ENCODE data around the gene CHRM1. TPM values are rescaled to one million over a fixed set of nuclear protein-coding genes. Genes with fewer than 3 reads are reported as not detected.
"Not testable (repeated sequence)": the region's sequence is repeated elsewhere in the genome, so short reads cannot be mapped to it uniquely, and the experiment has no call there.

Gene CHRM1, protein sequence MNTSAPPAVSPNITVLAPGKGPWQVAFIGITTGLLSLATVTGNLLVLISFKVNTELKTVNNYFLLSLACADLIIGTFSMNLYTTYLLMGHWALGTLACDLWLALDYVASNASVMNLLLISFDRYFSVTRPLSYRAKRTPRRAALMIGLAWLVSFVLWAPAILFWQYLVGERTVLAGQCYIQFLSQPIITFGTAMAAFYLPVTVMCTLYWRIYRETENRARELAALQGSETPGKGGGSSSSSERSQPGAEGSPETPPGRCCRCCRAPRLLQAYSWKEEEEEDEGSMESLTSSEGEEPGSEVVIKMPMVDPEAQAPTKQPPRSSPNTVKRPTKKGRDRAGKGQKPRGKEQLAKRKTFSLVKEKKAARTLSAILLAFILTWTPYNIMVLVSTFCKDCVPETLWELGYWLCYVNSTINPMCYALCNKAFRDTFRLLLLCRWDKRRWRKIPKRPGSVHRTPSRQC
- 0.09 TPM for polyA plus RNA-seq (ENCODE audit: insufficient read length)

DNA sequence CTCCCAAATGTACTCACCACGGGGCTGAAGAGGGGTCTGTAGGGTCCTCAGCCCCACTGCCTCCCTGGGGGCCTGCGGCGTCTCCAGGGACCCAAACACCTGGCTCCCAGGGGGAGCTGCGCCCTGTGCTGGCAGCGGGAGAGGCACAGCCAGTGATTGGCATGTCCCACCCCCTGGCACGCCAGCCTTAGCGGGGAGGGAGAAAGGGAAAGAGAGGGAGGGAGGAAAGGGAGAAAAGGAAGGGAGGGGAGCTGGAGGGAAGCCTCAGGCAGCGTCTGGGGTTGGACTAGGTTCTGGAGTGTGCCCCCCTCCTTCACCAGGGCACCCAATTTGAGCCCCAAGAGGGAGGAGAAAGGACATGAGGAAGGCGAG is at the start of gene CHRM1:
CHRM1 (minus strand) TSS at position 163 of the 372 bp plus-strand sequence. CDS start 10,263 bp downstream, outside the sequence.
- DNase-seq (ENCODE audit: low read depth) = no peak

DNA sequence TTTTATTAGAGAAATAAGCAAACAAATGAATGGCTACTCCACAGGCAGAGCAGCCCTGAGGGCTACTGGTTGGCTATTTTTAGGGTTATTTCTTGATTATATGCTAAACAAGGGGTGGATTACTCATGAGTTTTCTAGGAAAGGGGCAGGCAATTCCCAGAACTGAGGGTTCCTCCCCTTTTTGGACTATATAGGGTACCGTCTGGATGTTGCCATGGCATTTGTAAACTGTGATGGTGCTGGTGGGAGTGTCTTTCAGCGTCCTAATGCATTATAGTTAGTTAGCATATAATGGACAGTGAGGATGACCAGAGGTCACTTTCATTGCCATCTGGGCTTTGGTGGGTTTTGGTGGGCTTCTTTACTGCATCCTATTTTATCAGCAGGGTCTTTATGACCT is 44.4 kb upstream of the CHRM1 start:
- no peak for DNase-seq (ENCODE audit: low read depth)

DNA sequence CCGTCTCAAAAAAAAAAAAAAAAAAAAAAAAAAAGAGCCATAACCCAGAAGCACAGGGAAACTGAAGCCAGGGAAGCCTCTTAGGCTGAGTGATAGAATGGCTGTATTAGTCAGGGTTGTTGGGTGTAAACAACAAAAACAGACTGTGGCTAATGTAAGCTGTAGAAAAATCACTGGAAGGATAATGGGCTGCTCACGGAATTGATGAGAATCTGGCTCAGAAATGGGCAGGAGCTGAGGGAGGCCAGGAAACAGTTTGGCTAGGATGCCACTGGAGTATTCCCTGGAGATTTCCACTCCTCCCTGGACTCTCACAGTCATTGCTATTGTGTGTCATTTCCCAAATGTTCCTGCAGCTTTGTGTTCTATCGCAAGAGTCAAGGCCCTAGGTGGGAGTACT is 41.2 kb upstream of the CHRM1 start:
- DNase-seq (ENCODE audit: low read depth) = no peak

DNA sequence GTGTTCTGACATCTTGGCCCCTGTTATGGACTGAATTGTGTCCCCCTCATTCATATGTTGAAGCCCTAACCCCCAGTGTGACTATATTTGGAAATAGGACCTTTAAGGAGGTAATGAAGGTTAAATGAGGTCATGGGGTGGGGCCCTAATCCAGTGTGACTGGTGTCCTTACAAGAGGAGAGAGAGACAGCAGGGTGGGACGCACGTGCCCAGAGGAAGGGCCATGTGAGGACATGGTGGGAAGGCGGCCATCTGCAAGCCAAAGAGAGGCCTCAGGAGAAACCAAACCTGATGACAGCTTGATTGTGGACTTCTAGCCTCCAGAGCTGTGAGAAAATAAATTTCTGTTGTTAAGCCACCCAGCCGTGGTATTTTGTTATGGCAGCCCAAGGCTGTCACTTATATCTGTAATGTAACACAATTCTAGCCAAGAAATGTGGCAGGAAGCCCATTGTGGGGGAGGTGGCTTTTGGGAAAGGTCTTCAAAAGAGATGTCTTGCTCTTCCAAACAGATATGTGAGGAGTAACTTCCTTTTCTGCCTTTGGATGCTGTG is 39.9 kb upstream of the CHRM1 start:
- DNase-seq (ENCODE audit: low read depth) = no peak

DNA sequence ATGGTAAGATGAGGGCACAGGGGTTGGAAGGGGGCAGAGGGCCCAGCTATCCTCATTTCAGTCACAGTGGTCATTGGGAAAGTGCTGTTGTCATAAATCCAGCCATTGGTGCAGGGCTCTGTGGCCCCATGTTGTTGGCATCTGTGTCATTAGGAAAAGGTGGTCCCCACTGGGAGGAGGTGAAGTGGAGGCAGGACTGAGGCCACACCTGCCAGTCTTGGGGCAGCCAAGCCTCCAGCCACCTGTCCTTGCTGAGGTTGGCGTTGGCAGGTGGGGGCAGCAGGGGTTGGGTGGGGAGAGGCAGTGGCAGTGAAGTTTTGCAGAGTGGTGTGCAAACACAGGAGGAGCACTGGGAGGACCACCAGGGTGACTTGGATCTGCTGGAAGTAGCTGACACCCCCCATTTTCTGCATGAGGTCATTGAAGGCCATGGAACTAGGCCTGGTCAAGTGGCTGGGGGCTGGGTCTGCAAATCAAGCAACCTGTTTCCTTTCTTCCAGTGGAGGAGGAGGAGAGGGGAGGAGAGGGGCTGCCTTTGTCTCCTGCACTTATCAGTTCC is 38.3 kb upstream of the CHRM1 start:
- DNase-seq (ENCODE audit: low read depth) = no peak

DNA sequence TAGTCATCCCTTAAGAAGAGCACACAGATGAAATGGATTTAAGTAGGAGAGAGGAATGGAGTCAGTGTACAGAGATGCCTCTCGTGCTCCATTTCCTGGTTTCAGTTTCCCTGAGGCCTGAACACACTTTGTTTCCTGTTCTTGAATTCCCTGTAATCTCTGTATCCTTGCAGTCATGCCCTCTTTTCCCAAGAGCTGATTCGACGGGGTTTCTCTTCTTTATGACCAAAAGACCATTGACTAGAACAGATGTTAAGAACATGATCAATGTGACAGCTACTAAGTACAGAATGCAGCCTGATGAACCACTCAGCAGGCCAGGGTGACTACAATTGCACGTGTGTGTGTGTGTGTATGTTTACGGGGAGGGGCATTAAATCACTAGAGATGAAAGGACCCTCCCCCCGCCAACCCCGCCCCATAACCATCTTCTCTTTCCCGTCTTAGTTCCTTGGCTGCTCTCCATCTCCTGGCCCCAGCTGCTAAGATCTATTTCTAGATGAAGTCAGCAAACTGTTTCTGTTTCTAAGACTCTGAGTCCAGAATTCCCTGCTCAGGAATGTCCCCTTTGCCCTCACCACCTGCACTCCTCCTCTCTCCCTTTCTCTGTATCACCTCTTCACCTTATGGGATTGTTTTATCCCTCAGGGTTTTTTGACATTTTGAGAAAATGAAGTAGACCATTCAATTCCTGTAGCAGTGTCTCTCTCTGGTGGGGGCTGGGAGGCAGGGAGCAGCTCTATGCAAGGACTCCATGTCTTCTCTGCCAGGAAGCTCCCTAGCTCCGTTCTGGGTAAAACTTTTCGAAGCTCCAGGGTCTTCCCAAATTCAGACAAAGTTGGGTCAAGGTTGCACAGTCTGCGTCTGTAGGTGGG is 37.6 kb upstream of the CHRM1 start:
- peak; percentile 51 for DNase-seq (ENCODE audit: low read depth)

DNA sequence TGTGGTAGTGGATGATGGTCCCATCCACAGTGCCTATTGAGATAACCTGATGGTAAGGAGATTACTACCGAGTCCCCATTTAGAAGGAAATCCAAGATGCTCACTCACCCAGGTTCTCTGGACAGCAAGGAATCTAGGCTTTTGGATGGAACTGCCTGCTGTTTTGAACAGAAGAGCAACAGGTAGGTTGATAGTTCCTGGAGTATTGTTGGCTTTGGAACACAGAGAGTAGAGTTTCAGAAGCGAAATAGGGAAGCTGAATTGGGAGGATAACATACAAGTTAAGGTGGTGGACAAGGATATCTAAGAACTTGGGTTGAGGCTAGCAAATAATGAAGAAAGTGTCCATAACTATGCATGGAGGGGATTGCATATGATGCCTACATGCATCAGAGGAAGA is 36.0 kb upstream of the CHRM1 start:
- DNase-seq (ENCODE audit: low read depth) = no peak

DNA sequence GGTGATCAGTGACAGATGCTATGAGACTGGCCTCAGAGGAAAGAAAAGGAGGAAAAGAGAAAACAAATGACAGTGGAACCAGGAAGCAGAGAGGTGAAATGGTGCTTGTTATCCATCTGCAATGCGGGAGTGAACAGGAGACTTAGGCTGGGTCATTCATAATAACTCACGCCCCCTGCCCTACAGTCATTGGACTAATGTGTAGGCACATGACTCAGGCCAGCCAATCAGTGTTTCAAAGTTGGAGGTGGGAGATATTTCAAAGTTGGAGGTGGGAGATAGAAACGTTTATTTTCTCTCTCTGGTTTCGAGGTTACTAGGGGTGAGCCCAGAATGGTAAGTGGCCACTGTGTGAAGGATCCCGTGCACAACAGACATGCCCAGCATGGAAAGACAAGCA is 33.3 kb upstream of the CHRM1 start:
- no peak for DNase-seq (ENCODE audit: low read depth)

DNA sequence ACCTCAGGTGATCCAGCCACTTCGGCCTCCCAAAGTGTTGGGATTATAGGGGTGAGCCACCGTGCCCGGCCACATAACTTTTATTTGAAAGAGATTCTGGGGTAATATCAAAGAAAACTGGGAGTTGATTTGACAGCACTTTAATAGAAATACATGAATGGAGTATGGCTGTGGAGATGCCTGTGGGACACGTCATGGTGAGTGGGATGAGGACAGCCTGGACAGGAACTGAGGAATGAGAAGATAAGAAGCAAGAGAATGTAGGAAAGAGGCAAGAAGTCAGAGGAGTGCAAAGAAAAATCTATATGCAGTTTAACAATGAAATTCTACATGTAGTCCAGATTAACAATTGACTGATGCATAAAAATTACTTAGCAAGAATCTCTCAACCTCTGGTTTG is 32.6 kb upstream of the CHRM1 start:
- no peak for DNase-seq (ENCODE audit: low read depth)

DNA sequence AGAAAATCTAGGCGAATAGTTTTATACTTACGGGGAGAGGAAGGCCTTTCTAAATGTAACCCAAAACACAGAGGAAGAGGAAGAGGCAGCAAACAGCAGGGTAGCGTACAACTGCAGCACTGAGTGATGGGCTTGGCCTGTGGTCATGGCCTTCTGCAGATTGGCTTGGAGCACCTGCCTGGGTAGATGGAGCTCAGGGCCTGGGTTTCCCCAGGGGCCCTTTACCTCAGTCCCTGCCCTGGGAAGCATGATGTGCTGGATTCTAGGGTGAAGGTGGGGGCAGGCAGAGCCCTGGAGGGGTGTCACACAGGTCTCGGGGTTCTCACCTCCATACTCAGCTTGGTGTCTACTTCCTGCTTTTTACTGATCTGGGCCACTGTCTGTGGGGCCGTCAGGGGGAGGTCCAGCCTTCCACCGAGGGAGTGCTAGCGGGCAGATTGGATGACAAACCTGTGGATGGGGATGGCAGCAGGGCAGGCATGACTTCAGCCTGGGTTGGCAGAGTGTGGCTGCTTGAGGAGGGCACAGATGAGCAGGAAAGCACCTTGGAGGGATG is 27.7 kb upstream of the CHRM1 start:
- DNase-seq (ENCODE audit: low read depth) = no peak

DNA sequence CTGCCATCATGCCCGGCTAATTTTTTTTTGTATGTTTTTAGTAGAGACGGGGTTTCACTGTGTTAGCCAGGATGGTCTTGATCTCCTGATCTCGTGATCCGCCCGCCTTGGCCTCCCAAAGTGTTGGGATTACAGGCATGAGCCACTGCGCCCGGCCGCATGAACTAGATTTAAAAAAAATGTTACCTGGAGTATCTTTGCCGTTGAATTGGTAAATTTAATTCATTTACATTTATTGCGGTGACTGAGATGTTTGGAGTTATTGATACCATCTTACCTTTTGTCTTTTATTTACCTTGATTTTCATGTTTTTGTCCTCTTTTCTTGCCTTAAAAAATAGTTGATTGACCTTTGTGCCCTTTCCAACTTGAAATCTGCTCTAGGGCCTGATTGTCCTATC is 24.4 kb upstream of the CHRM1 start:
- not testable (repeated sequence) for DNase-seq (ENCODE audit: low read depth)

DNA sequence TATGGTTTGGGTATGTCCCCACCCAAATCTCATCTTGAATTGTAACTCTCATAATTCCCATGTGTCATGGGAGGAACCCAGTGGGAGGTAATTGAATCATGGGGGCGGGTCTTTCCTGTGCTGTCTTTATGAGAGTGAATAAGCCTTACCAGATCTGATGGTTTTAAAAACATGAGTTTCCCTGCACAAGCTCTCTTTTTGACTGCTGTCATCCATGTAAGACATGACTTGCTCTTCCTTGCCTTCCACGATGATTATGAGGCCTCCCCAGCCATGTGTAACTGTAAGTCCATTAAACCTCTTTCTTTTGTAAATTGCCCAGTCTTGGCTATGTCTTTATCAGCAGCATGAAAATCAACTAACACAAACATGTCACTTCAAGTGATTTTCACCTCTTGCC is 16.4 kb upstream of the CHRM1 start:
- not testable (repeated sequence) for DNase-seq (ENCODE audit: low read depth)

DNA sequence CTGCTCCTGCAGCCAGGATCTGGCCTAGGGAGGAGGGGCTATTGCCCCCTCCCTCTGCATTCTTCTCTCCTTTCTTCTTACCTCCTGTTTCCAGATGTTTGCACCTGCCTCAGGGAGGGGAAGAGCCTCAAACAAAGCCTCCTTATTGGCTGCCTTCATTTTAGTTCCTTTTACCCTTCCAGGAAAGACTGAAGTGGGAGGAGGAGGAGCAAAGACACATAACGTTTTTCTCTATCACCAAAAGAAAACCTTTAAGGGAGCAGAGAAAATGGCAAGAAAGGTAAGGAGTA is 13.3 kb upstream of the CHRM1 start:
- no peak for DNase-seq (ENCODE audit: low read depth)

DNA sequence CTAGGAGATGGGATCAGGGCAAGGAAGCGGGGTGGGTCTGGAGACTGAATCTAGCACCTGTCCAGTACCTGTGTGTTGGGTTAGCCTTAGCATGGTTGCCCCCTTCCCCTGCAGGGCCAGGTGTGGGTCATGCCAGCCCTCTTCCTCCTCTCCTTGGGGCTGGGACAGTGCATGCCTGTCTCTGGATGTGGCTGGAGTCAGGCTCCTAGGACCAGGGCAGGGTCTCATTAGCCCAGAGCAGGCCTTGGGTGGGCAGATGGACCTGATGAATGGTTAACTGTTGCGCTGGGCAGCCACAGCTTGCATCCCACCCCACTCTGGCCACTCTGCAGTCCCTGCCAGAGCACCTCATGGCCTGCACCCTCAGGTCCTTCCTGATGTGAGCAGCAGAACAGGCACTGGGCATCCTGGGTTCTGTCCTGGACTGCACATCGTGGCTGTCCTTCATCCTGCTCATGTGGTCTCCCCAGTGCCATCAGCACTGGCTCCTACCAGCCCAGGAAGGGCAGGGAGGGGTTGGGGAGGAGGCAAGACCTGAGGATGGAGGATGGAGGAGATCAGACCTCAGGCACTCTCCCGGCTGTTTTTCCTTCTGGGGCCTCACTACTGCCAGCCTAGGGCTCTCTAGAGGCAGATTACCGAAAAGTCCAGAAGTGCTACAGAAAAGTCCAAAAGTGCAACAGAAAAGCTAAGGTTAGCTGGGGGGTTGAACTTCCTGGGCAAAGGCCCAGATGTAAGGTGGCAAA is 12.8 kb upstream of the CHRM1 start:
- no peak for DNase-seq (ENCODE audit: low read depth)

DNA sequence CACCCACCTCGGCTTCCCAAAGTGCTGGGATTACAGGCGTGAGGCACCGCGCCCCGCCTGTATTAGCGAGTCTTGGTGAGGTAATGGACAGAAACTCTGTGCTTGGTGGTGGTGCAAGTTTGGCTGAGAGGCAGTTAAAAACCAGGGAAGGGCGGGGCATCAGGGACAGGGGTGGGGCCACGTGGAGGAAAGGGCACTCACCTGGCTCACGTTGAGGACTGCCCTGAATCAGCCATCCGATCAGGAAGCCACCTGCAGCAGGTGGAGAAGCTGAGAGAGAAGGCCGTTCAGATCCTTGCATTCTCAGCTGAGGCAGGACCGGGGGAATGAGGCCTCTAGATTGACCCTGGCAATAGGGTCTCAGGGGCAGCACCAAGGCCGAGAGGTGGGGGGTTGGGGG is 12.1 kb upstream of the CHRM1 start:
- no peak for DNase-seq (ENCODE audit: low read depth)

DNA sequence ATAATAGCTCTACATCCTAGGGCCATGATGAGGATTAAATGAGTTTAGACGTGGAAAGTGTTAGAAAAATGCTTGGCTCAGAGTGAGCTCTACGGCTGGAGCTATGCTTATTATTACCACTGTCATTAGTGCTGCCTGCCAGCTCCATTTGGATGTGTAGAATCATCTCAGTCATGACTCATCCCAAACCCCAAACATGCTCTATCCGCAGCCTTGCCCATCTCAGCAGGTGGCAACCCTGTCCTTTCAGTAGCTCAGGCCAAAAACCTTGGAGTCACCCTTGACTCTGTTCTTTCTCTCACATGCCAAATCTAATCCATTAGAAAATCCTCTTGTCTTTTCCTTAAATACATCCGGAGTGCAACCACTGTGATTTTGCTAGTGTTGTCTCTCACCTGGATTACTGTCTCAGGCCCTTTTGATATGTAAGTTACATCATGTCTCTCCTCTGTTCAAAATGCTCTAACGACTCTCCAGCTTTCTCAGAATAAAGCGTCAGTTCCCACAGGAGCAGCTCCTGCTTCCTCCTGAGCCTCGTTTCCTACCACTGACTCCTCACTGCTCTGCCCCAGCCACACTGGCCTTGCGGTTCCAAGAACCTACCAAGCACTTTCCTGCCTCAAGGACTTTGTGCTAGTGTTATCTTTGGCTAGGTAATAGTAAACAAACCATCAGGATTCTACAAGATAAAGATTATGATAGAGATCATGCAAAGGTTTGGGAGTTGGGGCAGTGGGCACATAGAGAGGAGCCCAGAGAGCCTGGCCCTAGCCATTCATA is 10.5 kb upstream of the CHRM1 start:
- no peak for DNase-seq (ENCODE audit: low read depth)

DNA sequence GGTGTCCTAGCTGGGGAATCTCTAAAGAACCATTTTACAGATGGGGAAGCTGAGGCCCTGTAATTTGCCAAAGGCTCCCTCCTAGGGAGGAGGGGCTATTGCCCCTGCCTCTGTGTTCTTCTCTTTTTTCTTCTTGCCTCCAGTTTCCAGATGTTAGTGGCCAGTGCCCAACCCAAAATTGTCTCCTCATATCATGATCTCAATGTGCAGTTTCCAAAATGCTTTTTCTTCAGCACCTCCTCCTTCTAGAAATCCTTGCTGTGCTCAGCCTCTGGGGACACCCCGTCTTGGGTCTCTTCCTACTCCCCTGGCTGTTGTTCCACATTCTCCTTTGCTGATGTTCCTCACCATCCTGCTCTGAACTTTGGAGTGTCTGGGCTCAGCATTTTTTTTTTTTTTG is 9.5 kb upstream of the CHRM1 start:
- DNase-seq (ENCODE audit: low read depth) = no peak

DNA sequence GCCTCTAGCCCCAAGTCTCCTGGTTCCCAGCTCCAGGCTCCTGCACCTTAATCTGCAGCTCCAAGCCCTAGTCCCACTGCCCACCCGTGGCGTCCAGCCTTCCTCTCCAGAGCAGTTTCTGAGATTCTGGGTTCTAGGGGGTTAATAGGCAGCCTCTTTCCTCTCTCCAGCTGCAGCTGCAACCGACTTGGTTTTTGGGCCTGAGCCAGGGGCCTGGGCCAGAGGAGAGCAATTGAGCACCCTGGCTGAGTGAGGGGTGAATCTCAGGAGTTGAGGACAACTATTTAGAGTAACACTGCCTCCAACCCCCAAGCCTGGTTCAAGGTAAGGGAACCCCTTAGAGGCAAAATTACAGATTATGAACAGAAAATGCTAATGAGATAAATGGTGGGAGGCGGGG is 9.0 kb upstream of the CHRM1 start:
- DNase-seq (ENCODE audit: low read depth) = no peak

DNA sequence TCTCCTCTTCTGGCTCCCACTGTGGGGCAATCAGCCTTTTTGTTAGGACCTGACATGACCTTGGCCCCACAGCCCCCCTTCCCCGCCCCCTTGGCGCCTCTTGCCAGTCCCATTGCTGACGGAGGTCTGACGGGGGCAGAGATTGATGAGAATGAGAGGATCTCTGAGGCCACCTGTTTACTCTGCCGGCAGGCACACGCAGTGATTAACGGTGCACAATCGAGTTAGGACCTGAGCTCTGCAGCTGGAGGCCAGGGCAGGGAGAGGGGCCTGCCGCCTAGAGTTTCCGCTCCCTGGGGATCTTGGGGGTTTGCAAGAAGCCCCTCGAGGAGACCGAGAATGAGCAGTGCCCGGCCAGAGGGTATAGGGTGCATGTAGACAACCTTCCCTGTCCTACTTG is 6.8 kb upstream of the CHRM1 start:
- DNase-seq (ENCODE audit: low read depth) = no peak

DNA sequence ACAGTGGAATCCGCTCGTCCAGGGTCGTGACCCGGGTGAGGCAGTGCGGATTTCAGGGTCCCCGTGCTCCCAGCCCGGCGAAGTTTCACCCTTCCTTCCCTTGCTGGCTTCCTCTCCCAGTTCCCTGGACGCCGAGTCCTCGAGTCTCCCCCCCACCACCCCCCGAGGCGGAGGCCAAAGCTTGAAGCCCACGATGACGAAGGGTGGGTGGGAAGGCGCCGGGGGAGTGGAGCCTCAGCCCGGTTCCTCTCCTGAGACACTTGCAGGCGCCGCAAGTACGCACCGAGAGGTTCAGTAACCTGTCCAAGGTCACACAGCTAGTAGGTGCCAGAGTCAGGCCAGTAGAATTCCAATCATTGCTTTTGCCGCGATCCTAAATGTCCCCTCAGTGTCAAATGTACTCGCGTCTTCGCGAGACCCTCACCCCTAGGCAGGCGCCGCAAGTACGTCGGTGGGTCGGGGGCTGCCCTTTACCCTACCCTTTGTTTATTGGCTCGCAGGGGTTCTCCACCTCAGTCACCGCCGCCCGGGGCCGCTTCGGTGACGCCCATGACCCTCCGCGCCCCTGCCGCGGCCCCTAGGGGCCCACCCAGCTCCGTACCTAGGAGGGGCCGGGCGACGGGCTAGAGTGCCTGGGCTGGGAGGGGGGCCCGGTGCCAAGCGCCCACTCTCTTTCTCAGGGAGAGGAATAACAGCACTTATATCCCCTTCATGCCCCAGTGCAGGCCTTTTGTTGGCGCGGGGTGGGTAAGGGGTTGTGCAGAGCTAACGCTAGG is 5.7 kb upstream of the CHRM1 start:
- no peak for DNase-seq (ENCODE audit: low read depth)

Measured in forelimb muscle (tissue), 1 donor.